ENCODE measurements around the gene GPX4. TPM values are rescaled to one million over a fixed set of nuclear protein-coding genes. Genes with fewer than 3 reads are reported as not detected.

GPX4 gene
- total RNA-seq, 1 donor from 2014 or later = 469 TPM

DNA sequence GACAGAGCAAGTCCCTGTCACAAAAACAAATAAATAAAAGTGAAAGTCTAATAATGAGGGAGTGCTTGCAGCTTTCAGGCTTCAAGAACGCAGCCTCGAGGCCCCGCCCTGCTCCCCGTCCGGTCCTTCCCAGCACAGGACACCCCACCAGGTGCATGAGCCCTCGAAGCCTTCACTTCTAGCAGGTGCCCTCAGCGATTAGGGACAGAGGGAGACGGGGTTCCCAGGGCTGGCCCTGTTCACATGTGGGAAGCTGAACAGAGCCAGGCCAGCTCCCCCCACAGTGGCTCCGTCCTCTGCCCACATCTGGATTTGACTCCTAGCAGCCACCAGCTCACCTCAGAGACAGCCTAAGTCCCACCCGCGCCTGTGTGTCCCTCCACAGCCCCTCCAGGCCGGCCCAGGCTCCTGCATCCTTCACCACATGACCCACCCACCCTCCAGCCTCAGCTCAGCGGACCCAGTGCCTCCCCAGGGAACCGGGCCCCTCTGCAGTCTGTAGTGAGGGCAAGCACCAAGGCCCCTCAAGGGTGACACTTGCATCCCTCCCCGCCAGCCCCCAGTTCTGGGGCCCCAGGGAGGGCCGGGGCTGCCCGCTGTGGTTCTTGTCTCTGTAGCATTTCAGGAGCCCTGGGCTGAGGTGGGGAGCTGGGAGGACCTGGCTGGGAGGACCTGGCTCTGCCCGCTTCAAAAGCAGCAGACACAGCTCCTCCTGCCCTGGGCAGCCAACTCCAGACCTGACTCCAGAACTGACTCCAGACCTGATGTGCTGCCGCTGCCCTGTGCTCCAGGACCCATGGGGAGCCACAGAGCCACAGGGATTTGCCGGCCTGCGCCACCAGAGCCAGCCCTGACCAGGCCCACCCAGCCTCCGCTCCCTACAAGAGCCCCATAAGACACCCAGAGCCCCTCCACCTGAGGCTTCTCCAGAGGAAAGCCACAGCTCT, 27.2 kb downstream of the GPX4 start:
- DNase-seq (ENCODE audit: low read depth in 2 of 2) = no peak

DNA sequence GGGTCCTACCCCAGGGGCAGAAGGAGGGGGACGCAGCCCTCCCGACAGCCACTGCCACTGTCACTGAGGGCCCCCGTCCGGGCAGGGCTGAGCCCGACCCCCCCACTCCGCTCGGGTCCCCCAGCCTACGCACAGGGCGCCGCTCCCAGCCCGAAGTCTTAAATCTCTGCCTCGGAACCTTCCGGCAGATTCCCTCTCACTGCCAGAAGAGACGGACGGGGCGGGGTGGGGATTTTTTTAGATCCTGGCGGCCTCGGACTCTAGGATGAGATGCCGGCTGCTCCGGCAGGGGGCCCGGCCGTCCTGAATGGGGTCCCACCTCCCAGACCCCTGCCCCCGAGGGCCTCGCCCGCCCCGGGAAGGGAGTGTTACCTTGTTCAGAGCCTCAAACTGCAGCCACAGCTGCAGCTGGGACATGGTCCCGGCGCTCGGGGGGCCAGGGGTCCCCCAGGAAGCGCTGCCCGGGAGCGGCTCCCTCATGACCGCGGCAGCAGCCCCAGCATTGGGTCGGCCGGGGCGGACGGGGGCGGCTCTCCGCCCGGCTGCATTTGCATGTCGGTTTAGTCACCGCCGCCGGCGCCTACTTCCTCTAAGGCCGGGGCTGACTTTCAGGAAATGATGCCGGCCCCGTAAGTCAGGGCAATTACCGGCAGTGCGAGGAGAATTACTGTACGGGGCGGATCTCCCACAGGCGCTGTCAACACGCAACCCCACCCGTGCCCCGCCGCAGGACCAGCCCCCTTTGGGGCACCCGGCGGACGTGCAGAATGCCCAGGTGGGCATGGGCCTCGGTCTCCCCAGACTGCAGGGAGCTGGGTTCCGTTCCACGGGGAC, 28.1 kb downstream of the GPX4 start:
- DNase-seq (ENCODE audit: low read depth in 2 of 2) = peak; percentile 76 to 95

DNA sequence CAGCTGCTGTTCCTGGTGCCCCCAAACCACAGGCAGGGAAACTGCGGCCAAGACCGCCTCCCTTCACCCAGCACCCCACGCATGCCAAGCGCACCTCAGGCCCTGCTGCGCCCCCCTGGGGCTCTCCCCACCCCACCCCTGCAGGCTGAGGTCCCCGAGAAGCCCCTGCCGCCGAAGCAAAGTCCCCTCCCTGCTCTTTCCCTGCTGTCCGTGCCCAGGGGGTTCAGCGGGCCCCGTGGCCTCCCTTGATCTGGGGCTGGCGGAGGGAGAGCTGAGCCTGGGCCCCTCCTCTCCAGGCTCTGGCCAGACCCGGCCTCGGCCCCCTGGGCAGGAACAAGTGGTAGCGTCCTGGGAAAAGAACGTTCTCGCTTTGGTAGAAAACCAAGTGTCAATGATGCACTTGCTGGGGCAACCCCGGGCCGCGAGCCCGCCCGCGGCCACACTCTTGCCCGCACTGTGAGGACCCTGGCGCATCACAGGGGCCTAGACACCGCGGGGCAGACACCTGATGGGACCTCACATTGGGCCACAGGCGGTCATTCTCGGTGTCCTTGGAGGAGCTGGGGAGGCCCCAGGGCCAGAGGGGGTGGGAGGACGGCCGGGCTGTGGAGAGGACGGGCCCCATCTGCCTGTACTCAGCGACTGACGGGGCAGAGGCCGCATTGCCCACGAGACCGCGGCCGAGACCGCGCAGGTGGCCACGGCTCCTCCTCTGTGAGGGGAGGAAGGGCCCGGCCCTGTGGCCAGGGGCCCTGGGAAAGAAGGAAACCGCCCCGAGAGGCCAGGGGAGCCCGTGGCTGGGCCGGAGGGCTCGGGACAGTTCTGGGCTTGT, 29.0 kb downstream of the GPX4 start:
- DNase-seq (ENCODE audit: low read depth in 2 of 2) = no peak

DNA sequence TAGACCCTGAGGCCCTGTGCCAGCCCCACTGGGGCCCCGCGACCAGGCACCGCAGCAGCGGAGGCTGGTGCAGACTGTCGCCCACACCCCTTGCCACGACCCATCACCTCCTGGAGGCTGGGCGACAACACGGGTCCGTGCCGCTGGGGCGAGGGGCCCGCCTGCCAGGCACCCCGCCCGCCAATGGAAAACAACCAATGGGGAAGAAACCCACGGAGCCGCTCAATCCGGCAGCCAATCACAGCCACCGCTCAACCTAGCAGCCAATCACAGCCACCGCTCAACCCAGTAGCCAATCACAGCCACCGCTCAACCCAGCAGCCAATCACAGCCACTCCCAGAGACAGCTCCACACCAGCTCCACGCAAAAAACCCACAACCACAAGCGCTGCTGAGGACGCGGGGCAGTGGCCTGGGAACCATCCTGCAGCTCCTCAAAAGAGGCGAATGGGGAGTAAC, 29.7 kb downstream of the GPX4 start:
- DNase-seq (ENCODE audit: low read depth in 2 of 2) = no peak

DNA sequence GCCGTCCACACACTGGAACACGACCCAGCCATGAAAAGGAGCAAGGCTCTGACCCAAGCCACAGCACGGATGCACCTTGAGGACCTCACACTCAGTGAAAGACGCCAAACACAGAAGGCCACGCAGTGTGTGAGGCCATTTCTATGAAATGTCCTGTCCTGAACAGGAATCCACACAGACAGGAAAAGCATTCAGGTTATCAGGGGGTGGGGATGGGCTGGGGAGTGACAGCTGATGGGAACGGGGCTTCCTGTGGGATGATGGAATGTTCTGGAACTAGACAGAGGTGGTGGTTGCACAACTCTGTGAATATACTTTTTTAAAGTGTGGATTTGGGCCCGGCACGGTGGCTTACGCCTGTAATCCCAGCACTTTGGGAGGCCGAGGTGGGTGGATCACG, 30.6 kb downstream of the GPX4 start:
- DNase-seq (ENCODE audit: low read depth in 2 of 2) = peak; percentile 35 to 74

DNA sequence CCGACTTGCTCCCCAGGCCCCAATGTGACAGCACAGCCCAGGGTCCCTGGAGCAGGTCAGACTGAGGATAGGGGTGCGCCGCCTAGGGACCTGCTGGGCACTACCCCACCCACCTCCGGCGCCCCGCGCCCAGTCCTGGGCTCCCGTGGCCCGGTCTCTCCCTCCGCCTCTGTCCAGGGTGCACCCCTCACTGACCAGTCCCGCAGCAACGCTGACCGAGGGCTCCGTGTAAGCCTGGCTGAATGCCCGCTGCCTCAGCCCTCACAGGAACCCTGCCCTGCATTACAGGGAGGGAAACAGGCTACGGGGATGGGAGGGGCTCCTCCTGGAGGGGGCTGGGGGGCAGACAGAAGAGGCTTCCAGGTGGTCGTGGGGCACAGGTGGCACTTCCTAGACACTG, 31.7 kb downstream of the GPX4 start:
- no peak for DNase-seq (ENCODE audit: low read depth in 2 of 2)

DNA sequence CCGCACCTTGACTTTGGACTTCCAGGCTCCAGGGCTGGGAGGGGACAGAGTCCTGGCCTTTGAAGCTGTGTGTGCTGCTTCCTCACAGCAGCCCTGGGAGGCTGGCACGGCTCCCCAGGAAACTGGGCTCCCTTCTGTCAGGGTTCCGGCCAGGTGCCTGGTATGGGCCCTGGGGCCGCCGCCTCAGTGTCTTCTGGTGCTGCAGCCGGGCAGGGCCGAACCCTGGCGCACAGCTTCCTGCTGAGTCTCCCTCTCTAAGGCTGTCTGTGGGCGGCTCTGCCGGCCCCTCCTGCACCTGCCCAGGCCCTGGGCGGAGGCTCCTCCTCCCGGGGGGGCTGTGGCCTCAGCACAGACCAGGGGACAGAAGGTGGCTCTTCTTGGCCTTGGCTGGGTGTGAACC, 32.4 kb downstream of the GPX4 start:
- DNase-seq (ENCODE audit: low read depth in 2 of 2) = no peak

DNA sequence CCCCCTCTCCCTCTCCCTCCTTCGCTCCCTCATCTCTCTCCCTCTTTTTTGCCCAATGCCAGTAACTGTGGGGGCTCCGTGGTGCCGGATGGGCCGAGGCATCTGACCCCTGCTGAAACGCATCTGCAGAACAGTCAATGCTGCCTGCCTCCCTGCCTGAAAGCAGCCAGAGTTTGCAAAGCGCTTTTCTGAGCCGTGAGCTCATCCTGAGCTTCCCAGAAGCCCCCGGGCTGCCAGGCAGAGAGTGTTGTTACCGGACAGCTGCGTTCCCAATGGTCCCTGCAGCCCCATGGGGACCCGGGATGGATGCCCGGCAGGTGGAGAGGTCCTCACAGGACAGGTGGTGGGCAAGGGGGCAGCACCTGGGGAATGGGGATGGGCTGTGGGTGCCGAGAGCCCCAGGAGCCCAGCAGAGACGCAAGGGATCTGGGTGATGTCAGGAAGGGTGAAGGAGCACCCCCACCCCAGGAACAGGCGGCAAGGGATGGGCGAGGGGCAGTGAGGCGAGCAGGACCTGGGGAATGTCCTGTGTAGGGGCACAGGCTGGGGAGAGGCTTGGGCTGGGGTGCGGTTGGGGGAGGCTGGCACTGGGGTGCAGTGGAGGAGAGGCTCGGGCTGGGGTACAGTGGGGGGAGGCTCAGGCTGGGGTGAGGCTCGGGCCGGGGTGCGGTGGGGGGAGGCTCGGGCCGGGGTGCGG, 33.0 kb downstream of the GPX4 start:
- no peak for DNase-seq (ENCODE audit: low read depth in 2 of 2)

DNA sequence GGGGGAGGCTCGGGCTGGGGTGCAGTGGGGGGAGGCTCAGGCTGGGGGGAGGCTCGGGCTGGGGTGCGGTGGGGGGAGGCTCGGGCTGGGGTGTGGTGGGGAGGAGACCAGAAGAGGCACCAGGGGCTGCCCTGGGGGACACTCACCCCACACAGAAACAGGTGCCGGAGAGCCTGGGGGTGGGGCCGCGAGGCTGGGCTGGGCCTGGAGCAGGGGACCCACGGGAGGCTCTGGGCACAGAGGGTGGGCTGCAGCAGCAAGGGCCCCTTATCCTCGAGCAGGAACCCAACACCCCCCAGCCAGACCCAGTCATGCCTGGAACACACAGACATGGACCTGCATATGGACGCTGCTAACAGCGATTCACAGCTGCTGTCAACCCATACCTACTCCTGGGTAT, 34.3 kb downstream of the GPX4 start:
- DNase-seq (ENCODE audit: low read depth in 2 of 2) = no peak

DNA sequence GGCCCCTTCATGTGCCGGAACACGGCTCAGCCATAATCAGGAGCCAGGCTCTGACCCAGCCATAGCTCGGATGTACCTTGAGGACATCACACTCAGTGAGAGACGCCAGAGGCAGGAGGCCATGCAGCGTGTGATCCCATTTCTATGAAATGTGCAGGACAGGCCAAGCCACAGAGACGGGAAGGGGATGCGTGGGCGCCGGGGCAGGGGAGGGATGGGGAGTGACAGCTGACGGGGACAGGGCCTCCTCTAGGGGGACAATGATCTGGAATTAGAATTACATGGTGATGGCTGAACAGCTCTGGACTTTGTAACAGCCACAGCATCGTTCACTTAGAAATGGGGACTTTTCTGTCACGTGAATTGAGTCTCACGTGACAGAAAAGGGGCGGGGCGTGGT, 35.3 kb downstream of the GPX4 start:
- no peak for DNase-seq (ENCODE audit: low read depth in 2 of 2)

DNA sequence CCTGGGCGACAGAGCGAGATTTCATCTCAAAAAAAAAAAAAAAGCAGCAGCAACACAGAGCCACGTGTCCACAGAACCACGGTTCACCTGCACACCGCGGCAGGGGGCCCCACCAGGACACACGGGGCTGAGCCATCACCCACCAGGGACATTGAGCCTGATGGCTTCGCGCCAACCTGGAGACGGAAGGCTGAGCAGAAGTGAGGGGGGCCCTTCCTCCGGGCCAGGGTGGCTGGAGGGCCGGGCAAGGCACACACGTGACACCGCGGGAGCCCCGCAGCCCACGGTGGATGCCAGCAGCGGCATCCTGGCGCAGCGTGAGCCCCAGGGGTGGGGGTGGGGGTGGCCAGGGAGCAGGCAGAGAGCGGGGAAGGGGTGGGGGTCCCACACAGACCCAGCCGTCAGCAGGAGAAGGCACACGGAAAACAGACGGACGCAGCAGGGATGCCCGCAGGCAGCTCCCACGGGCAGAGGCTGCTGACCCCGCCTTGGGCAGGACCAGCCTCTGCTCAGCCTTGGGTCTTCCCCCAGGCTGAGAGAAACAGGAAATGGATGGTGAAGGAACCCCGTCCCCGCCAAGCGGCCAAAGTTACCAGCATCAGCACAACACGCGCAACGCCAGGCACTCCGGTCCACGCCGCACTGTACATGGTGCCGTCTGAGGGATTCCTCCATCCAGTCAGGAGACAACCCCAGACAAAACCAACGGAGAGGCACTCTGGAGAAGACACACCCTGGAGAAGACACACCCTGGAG, 36.7 kb downstream of the GPX4 start:
- DNase-seq (ENCODE audit: low read depth in 2 of 2) = no peak

DNA sequence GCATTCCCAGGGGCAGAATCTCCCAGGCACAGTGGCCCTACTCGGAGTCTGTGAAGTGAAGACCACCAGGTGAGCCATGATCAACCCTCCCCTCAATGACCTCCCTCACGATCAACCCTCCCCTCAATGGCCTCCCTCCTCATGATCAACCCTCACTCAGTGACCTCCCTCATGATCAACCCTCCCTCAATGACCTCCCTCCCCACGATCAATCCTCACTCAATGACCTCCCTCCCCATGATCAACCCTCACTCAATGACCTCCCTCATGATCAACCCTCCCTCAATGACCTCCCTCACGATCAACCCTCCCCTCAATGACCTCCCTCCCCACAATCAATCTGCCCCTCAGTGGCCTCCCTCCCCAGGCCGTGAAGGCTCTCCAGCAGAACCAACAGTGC, 38.1 kb downstream of the GPX4 start:
- no peak for DNase-seq (ENCODE audit: low read depth in 2 of 2)

DNA sequence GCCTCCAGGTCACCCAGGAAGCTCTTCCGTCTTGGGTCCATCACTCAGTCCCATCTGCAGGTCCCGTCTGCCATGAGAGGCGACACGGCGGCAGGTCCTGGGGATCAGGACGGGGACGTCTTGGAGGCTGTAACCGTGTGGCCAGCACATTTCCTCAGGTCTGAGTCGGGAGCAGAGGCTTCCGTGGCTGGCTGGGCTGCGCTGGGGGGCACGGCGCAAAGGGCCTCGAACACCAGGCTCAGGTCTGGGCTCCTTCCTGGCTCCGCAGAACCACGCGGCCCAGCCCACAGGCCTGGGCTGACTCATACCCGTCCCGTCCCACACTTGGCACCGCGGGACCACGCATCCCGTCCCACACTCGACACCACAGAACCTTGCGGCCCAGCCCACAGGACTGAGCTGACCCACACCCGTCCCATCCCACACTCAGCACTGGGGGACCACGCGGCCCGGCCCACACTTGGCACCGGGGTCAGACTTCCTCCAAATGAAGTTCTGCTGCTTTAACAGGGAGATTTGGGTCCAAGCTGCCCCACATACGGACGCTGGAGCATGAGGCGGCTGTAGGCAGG, 40.1 kb downstream of the GPX4 start:
- DNase-seq (ENCODE audit: low read depth in 2 of 2) = no peak

DNA sequence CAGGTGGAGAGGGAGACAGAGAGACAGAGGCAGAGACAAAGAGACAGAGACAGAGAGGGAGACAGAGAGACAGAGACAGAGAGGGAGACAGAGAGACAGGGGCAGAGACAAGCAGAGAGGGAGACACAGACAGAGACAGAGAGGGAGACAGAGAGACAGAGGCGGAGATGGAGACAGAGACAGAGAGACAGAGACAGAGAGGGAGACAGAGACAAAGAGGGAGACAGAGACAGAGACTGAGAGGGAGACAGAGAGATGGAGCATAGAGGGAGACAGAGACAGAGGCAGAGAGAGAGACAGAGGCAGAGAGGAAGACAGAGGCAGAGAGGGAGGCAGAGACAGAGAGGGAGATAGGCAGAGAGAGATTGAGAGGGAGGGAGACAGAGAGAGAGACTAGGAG, 40.9 kb downstream of the GPX4 start:
- no peak for DNase-seq (ENCODE audit: low read depth in 2 of 2)

DNA sequence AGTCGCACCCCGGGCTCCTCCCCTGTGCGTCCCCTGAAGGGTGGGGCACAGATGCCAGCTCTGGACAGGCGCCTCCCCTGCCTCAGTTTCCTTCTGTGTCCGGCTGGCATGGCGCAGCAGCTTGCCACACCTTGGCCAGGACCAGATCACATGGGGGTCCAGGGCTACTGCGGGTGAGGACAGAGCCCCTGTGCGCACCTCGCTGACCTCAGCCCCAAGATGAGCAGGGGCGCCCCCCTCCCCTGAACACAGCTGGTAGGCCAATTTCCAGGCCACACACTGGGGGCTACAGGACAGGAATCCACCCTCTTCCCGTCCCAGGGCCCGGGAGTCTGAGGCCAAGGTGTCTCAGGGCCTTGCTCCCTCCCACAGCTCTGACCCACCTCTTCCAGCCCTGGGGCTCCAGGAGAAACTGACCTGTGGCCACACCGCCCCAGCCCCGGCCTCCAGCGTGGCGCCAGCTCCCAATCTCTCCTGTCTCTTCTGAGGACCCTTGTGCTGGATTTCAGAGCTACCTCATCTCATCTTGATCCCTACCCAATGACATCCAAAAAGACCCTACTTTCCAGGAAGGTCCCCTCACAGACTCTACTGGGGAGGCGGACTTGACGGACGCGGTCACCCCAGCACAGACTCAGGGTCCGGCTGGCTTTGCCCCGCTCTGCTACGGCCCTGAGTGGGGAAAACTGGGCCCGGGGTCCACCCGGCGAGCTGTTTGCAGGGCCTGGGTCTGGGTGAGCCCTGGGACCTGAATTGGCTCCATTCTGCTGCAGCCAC, 42.0 kb downstream of the GPX4 start:
- DNase-seq (ENCODE audit: low read depth in 2 of 2) = no peak

DNA sequence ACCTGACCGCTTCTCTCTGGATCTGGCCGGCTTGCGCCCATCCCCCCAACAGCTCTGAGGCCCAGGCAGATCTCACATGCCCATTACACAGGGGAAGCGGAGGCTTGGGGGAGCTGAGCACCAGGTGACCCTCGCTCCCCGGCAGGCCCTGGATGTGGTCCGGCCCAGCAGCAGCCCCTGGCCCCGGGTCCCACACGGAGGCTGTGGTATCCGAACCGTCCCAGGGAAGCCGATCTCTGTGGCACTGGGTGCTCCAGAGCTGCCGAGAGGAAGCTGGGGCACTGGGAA, 42.6 kb downstream of the GPX4 start:
- no peak for DNase-seq (ENCODE audit: low read depth in 2 of 2)

DNA sequence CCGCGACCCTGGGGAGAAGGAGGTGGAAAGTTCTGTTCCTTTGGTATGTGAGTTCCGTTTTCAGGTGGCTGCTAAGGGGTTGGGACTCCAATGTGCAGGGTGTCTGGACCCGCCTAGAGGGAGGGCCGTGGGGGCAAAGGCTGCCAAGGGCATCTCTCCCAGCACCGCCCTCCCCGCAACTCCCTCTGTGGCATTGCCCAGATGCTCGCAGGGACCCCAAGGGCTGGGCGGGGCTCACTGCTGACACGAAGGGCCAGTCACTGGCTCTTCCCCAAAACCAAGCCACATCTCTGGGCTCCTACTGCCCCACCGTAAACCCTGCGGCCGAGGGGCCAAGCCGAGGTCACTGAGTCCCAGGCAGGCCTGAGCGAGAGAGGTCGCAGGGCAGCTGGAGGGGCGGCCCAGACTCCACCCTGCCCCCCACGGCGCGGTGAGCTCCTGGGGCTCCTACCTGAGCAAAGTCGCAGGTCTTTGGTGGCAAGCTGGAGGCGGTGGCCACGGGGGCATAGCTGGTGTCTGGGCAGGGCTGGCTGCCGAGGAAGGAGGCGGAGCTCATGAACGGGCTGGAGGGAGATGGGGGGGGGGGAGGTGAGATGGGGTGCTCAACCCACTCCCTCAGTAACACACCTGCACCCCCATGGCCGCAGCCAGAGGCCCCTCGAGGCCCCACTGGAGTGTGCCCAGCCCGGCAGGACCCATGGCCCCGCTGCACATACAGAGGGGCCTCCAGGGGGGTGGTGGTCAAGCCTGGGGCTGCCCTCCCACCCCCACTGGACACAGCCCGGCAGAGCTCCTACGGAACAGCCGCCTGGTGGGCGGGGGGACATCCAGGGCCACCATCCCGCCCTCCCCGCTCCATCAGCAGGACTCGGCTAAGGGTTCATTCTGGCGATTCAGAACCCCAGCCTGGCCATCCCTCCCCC, 43.3 kb downstream of the GPX4 start:
- DNase-seq (ENCODE audit: low read depth in 2 of 2) = no peak

DNA sequence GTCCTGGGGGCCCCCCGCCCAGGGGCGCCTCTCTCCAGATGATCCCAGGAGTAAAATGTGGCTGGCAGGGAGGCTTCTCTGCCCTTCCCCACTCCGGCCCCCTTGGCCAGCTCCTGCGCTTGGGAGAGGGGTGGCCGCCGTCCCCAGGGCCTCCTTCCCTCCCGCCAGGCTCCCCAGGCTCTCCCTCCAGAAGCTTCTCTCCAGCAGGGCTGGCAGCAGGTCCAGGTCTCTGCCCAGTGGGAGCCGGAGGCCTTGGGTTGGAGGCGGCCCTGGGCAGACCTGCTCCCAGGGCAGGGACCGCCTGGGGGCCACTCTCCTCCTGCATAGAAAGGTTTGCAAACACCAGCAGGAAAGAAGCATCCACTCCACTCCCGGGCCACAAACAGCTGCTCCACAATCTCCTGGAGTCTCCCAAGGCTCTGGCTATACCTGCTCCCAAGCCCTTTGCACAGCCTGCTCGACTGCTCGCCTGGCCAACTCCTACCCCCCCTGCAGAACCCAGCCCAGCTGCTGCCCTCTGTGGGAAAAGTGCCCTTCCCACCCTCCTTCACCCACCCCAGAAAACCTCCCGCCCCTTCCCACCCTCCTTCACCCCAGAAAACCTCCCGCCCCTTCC, 44.2 kb downstream of the GPX4 start:
- DNase-seq (ENCODE audit: low read depth in 2 of 2) = no peak

Data from dermis microvascular lymphatic vessel endothelial cell (primary cell).